PC-9 (cell line): ENCODE measurements around the gene HELZ. TPM values are rescaled to one million over a fixed set of nuclear protein-coding genes. Genes with fewer than 3 reads are reported as not detected.

Source experiments
- BruUV-seq: library from RNA; stranded (reverse); fragments of 400-500 nt; replicated peaks from 2 replicates; lab custom pipeline; 2021; lab: Mats Ljungman, UMichigan
- CTCF ChIA-PET: fragments of 300-600 bp; sonication (Branson Sonifier 250); formaldehyde crosslinking; loops from one replicate; lab custom pipeline; 2022; ENCODE audit warnings: antibody characterized with exemption; lab: Charles Lee
- POLR2A ChIA-PET: fragments of 300-600 bp; sonication (Branson Sonifier 250); formaldehyde crosslinking; loops from one replicate; lab custom pipeline; 2022; ENCODE audit warnings: antibody characterized with exemption; ENCODE audit not compliant: unreplicated experiment; lab: Charles Lee
- DNase-seq, 2 experiments: peaks; one replicate each; pipeline versions ENCODE4 v3.0.0 to v3.0.0-alpha.2; 2015 to 2022; ENCODE audit warnings: mixed read lengths in 1 of 2
- H2AFZ ChIP-seq: fragments of 200-600 bp; sonication (generic); 2 replicates; pipeline ENCODE4 v1.8.1; 2017; ENCODE audit warnings: antibody characterized with exemption
- H3F3A ChIP-seq: fragments of 200-600 bp; sonication (generic); 2 replicates; pipeline ENCODE4 v1.8.1; 2017; ENCODE audit warnings: antibody characterized with exemption, mild to moderate bottlenecking, low read depth; ENCODE audit not compliant: insufficient read depth
- H3K27ac ChIP-seq: fragments of 200-600 bp; sonication (generic); 2 replicates; pipeline ENCODE4 v1.6.1; 2016; ENCODE audit warnings: mixed run types
- H3K27me3 ChIP-seq: fragments of 200-600 bp; sonication (generic); 2 replicates; pipeline ENCODE4 v1.6.1; 2016; ENCODE audit warnings: low read depth, mixed run types; ENCODE audit not compliant: insufficient read depth
- H3K36me3 ChIP-seq: fragments of 200-600 bp; sonication (generic); 2 replicates; pipeline ENCODE4 v1.6.1; 2016; ENCODE audit warnings: low read depth, mixed run types
- H3K4me1 ChIP-seq: fragments of 200-600 bp; sonication (generic); replicated peaks from 2 replicates; pipeline ENCODE4 v1.6.1; 2016; ENCODE audit warnings: mixed run types; ENCODE audit not compliant: insufficient read depth
- H3K4me2 ChIP-seq: fragments of 200-600 bp; sonication (generic); 2 replicates; pipeline ENCODE4 v1.6.1; 2017; ENCODE audit warnings: mixed run types
- H3K4me3 ChIP-seq: fragments of 200-600 bp; sonication (generic); 2 replicates; pipeline ENCODE4 v1.6.1; 2016; ENCODE audit warnings: mixed run types
- H3K79me2 ChIP-seq: fragments of 200-600 bp; sonication (generic); 2 replicates; pipeline ENCODE4 v1.6.1; 2017; ENCODE audit warnings: low read depth, mixed run types
- H3K9me2 ChIP-seq: fragments of 200-600 bp; sonication (generic); 2 replicates; pipeline ENCODE4 v1.8.1; 2017; ENCODE audit warnings: mild to moderate bottlenecking; ENCODE audit not compliant: insufficient read depth
- H3K9me3 ChIP-seq: fragments of 200-600 bp; sonication (generic); 2 replicates; pipeline ENCODE4 v1.8.1; 2016; ENCODE audit warnings: low read depth; ENCODE audit not compliant: insufficient read depth
- H4K20me1 ChIP-seq: fragments of 200-600 bp; sonication (generic); 2 replicates; pipeline ENCODE4 v1.8.1; 2017; ENCODE audit not compliant: insufficient read depth
- EZH2 ChIP-seq: fragments of 200-600 bp; sonication (generic); IDR thresholded peaks from 2 replicates; pipeline ENCODE4 v1.8.0; 2017; ENCODE audit warnings: antibody characterized with exemption, low read depth
- intact Hi-C: fragments of 100-400 bp; cut with micrococcal nuclease; formaldehyde crosslinking; loops from one replicate; pipeline ENCODE4 v1.10.0; 2022; ENCODE audit not compliant: unreplicated experiment
- total RNA-seq: library from RNA; stranded (reverse); gene quantifications from 2 replicates; pipeline ENCODE4 v1.2.3, GENCODE V29; 2021
- TF ChIP-seq, protein P1 (sequence below): fragments of 200-600 bp; sonication (generic); conservative IDR thresholded peaks from 2 replicates; pipeline ENCODE4 v1.6.1; 2017; ENCODE audit warnings: mixed run types, antibody characterized with exemption, mild to moderate bottlenecking, moderate library complexity

The HELZ gene
- total RNA-seq, 1 experiment from 2014 or later = 38.0 TPM

- Histone ChIP-seq H3K79me2 (peaks cover 43% of the 10 kb centered on the region), H3F3A (peaks cover 4% of the 10 kb centered on the region; the same call in 1 of the 2 replicates), H2AFZ (no peak overlapping the region), H3K9me3 (no peaks in the 10 kb centered on the region), H4K20me1 (peaks cover 4% of the 10 kb centered on the region), H3K27ac (no peak overlapping the region), H3K36me3 (peaks cover 17% of the 10 kb centered on the region; the same call in 1 of the 2 replicates), H3K9me2 (no peaks in the 10 kb centered on the region), H3K4me2 (no peak overlapping the region), H3K4me1 (peaks cover 14% of the 10 kb centered on the region), H3K27me3 (no peaks in the 10 kb centered on the region), H3K4me3 (no peak overlapping the region)
- BruUV-seq = no TSS peak
- ChIA-PET CTCF (no interaction called here), POLR2A (no interaction called here)
- no peak for DNase-seq
- TF ChIP-seq, protein P1, sequence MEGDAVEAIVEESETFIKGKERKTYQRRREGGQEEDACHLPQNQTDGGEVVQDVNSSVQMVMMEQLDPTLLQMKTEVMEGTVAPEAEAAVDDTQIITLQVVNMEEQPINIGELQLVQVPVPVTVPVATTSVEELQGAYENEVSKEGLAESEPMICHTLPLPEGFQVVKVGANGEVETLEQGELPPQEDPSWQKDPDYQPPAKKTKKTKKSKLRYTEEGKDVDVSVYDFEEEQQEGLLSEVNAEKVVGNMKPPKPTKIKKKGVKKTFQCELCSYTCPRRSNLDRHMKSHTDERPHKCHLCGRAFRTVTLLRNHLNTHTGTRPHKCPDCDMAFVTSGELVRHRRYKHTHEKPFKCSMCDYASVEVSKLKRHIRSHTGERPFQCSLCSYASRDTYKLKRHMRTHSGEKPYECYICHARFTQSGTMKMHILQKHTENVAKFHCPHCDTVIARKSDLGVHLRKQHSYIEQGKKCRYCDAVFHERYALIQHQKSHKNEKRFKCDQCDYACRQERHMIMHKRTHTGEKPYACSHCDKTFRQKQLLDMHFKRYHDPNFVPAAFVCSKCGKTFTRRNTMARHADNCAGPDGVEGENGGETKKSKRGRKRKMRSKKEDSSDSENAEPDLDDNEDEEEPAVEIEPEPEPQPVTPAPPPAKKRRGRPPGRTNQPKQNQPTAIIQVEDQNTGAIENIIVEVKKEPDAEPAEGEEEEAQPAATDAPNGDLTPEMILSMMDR = no peak
- no peak for TF ChIP-seq EZH2
- intact Hi-C loops = loop anchor here (2.0 kb wide), 1 partner anchor 46 kb away; no protein-coding TSS in a partner anchor
Observed at GRCh38 chr17:67238991-67239390, 6.0 kb downstream of the HELZ start.

GRCh38 chr17:67232441-67232840, 12.6 kb downstream of the HELZ start:
- CTCF ChIA-PET = no interaction called here
- H3K4me3 ChIP-seq = no peak overlapping the region
- TF ChIP-seq EZH2 = no peak
- TF ChIP-seq, protein P1 = no peak
- H3K36me3 ChIP-seq = 0 out of 2 replicates have a peak, but pooled peaks cover 4% of the 10 kb centered on the region
- H3K79me2 ChIP-seq = peaks cover 27% of the 10 kb centered on the region
- no peaks in the 10 kb centered on the region for H3K9me2 ChIP-seq
- no TSS peak for BruUV-seq
- no peaks in the 10 kb centered on the region for H3K9me3 ChIP-seq
- no peaks in the 10 kb centered on the region for H3K4me1 ChIP-seq
- H3K27me3 ChIP-seq = no peaks in the 10 kb centered on the region
- H3K27ac ChIP-seq = no peak overlapping the region
- H3F3A ChIP-seq = no peaks in the 10 kb centered on the region
- no peak for DNase-seq
- H3K4me2 ChIP-seq = no peak overlapping the region
- intact Hi-C loops = no loop called here
- POLR2A ChIA-PET = no interaction called here
- peaks cover 17% of the 10 kb centered on the region for H4K20me1 ChIP-seq
- no peak overlapping the region for H2AFZ ChIP-seq

- 0 out of 2 replicates have a peak, but pooled peaks cover 3% of the 10 kb centered on the region for H3K36me3 ChIP-seq
Observed at GRCh38 chr17:67229109-67229955, 15.7 kb downstream of the HELZ start.

More at GRCh38 chr17:67229109-67229955, 15.7 kb downstream of the HELZ start:
- no peaks in the 10 kb centered on the region for H3K9me2 ChIP-seq
- H3K27me3 ChIP-seq = no peaks in the 10 kb centered on the region
- H4K20me1 ChIP-seq = peaks cover 26% of the 10 kb centered on the region
- no peak overlapping the region for H3K4me3 ChIP-seq
- no peak overlapping the region for H3K4me2 ChIP-seq
- intact Hi-C loops = no loop called here
- DNase-seq = no peak
- no peak overlapping the region for H3K27ac ChIP-seq
- H3K79me2 ChIP-seq = peaks cover 48% of the 10 kb centered on the region
- POLR2A ChIA-PET = no interaction called here
- BruUV-seq = no TSS peak
- H3K4me1 ChIP-seq = no peaks in the 10 kb centered on the region
- no peaks in the 10 kb centered on the region for H3K9me3 ChIP-seq
- H3F3A ChIP-seq = no peaks in the 10 kb centered on the region
- no peak for TF ChIP-seq EZH2
- TF ChIP-seq, protein P1 = no peak
- CTCF ChIA-PET = no interaction called here
- no peak overlapping the region for H2AFZ ChIP-seq
